Rectal smooth muscle tissue (tissue), 1 donor: ENCODE data around the gene IFI27L2.
"Not testable (repeated sequence)": the region's sequence is repeated elsewhere in the genome, so short reads cannot be mapped to it uniquely, and the experiment has no call there.

Source experiments
- H3K27ac ChIP-seq: one replicate; pipeline ENCODE4 v1.7.0; 2013; ENCODE audit warnings: low read depth, low read length, inconsistent platforms
- H3K27me3 ChIP-seq: one replicate; pipeline ENCODE4 v1.7.0; 2013; ENCODE audit warnings: low read length; ENCODE audit not compliant: control insufficient read depth, insufficient read depth
- H3K36me3 ChIP-seq: one replicate; pipeline ENCODE4 v1.7.0; 2013; ENCODE audit warnings: low read length; ENCODE audit not compliant: control insufficient read depth, insufficient read depth
- H3K4me1 ChIP-seq: one replicate; pipeline ENCODE4 v1.7.0; 2013; ENCODE audit warnings: low read length; ENCODE audit not compliant: control insufficient read depth, insufficient read depth
- H3K4me3 ChIP-seq: one replicate; pipeline ENCODE4 v1.7.0; 2013; ENCODE audit warnings: low read length
- H3K9ac ChIP-seq: one replicate; pipeline ENCODE4 v1.7.0; 2013; ENCODE audit warnings: low read length

The IFI27L2 gene

GRCh38 chr14:94164685-94165431, 35.5 kb upstream of the IFI27L2 start:
- Histone ChIP-seq H3K4me1 (no peaks in the 10 kb centered on the region), H3K4me3 (no peak overlapping the region), H3K9ac (no peak overlapping the region), H3K27me3 (no peaks in the 10 kb centered on the region), H3K27ac (no peak overlapping the region), H3K36me3 (no peaks in the 10 kb centered on the region)

DNA sequence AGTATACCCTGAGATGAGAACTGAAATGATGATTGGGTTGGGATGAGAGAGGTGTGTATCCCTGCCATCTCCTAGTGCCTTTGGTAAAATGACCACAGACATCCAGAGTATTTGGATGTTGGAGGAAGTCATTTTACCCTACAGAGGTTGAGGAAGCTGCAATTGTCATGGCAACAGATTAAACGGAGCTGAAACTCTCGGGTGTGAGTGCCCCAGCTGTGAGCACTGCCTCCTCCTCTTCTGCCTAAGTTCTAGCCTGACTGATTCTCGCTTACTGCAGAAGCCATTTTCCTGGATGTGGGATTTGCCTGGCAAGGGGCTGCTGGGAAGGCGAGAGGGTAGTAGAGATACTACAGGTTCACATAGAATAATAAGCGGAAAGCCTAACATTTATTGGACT, 34.4 kb upstream of the IFI27L2 start:
- Histone ChIP-seq H3K4me3 (no peak overlapping the region), H3K36me3 (no peaks in the 10 kb centered on the region), H3K4me1 (no peaks in the 10 kb centered on the region), H3K9ac (no peak overlapping the region), H3K27ac (no peak overlapping the region), H3K27me3 (no peaks in the 10 kb centered on the region)

GRCh38 chr14:94162466-94162865, 33.1 kb upstream of the IFI27L2 start:
- H3K4me3 ChIP-seq = no peak overlapping the region
- H3K36me3 ChIP-seq = no peaks in the 10 kb centered on the region
- no peaks in the 10 kb centered on the region for H3K4me1 ChIP-seq
- no peak overlapping the region for H3K27ac ChIP-seq
- H3K27me3 ChIP-seq = no peaks in the 10 kb centered on the region
- H3K9ac ChIP-seq = no peak overlapping the region

DNA sequence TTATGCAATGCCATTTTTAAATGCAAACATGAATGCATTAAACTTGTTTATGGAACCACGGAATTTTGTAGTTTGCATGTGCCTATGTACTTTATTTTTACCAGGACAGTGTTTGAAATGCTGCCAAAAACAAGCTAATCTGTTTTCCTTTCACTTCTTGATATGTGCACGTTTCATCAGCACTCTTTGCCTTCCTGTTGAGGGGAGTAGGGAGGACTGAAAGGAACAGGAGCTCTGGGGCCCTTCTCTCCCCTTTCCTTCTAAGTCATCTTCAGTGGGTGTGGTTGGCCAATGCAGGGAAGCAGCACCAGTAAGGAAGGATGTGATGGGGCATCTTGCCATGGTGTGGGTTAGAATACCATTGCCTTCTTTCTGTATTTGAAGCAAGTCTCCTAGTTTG, 32.6 kb upstream of the IFI27L2 start:
- H3K27me3 ChIP-seq = no peaks in the 10 kb centered on the region
- H3K36me3 ChIP-seq = no peaks in the 10 kb centered on the region
- no peak overlapping the region for H3K27ac ChIP-seq
- H3K4me1 ChIP-seq = no peaks in the 10 kb centered on the region
- no peak overlapping the region for H3K9ac ChIP-seq
- H3K4me3 ChIP-seq = no peak overlapping the region

DNA sequence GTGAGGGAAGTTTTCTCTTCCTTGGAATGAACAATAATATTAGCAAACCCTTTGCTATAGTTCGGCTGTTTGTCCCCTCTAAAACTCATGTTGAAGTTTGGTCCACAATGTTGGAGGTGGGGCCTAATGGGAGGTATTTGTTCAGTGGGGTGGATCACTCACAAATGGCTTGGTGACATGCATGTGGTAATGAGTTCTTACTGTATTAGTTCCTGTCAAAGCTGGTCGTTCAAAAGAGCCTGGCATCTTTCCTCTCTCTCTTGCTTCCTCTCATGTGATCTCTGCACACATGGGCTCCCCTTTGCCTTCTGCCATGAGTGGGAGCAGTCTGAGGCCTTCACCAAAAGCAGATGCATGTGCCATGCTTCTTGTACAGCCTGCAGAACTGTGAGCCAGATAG, 31.7 kb upstream of the IFI27L2 start:
- Histone ChIP-seq H3K9ac (no peak overlapping the region), H3K4me3 (no peak overlapping the region), H3K27me3 (no peaks in the 10 kb centered on the region), H3K27ac (no peak overlapping the region), H3K36me3 (no peaks in the 10 kb centered on the region), H3K4me1 (no peaks in the 10 kb centered on the region)

DNA sequence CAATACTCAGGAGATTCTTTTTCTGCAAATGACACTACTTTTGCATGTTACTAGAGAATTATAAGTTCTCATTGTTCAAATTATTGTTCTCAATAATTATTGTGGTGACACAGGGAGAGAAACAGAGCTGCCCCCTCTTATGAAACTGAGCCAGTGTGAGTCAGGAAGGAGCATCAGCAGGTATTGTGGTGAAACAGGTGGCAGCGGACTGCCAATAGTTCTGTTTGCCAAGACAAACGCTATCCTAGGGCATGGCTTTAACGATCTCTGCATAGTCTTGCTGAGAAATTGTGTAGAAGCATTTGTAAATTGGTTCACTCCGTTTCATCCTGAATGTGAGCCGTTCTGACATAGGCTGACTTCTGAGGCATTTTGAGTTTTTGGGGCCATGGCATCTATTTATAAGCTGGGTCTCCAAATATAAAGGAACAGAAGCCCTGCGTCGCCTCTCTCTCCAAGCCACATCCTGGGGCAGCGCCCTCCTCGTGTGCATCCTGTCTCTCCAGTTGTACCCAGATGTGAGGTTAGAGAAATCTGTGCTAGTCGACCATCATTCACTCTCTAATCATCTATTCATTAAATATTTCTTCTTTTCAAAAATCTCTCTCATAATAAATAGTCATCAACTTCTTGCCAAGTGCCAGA, 29.0 kb upstream of the IFI27L2 start:
- Histone ChIP-seq H3K4me1 (no peaks in the 10 kb centered on the region), H3K4me3 (no peak overlapping the region), H3K27me3 (no peaks in the 10 kb centered on the region), H3K9ac (no peak overlapping the region), H3K27ac (no peak overlapping the region), H3K36me3 (no peaks in the 10 kb centered on the region)

GRCh38 chr14:94157197-94157596, 27.8 kb upstream of the IFI27L2 start:
- Histone ChIP-seq H3K4me3 (no peak overlapping the region), H3K9ac (no peak overlapping the region), H3K36me3 (no peaks in the 10 kb centered on the region), H3K27me3 (no peaks in the 10 kb centered on the region), H3K27ac (no peak overlapping the region), H3K4me1 (no peaks in the 10 kb centered on the region)

DNA sequence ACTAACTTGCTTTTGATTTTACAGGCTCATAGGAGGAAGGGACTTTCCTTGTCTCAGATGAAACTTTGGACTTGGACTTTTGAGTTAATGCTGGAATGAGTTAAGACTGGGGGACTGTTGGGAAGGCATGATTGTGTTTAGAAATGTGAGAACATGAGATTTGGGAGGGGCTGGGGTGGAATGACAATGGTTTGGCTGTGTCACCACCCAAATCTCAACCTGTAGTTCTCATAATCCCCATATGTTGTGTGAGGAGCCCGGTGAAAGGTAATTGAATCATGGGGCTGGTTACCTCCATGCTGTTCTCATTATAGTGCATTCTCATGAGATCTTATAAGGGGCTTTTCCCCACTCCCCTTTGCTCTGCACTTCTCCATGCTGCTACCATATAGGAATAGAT, 26.7 kb upstream of the IFI27L2 start:
- not testable (repeated sequence) for H3K36me3 ChIP-seq, H3K27me3 ChIP-seq, H3K4me1 ChIP-seq, H3K27ac ChIP-seq, H3K9ac ChIP-seq, H3K4me3 ChIP-seq

GRCh38 chr14:94153750-94154342, 24.4 kb upstream of the IFI27L2 start:
- Histone ChIP-seq H3K4me1 (no peaks in the 10 kb centered on the region), H3K36me3 (no peaks in the 10 kb centered on the region), H3K4me3 (no peak overlapping the region), H3K27me3 (no peaks in the 10 kb centered on the region), H3K9ac (no peak overlapping the region), H3K27ac (no peak overlapping the region)

- Histone ChIP-seq H3K4me1 (no peaks in the 10 kb centered on the region), H3K4me3 (no peak overlapping the region), H3K9ac (no peak overlapping the region), H3K27me3 (no peaks in the 10 kb centered on the region), H3K27ac (no peak overlapping the region), H3K36me3 (no peaks in the 10 kb centered on the region)
These were observed 23.3 kb upstream of the IFI27L2 start for GRCh38 chr14:94152676-94153075.

DNA sequence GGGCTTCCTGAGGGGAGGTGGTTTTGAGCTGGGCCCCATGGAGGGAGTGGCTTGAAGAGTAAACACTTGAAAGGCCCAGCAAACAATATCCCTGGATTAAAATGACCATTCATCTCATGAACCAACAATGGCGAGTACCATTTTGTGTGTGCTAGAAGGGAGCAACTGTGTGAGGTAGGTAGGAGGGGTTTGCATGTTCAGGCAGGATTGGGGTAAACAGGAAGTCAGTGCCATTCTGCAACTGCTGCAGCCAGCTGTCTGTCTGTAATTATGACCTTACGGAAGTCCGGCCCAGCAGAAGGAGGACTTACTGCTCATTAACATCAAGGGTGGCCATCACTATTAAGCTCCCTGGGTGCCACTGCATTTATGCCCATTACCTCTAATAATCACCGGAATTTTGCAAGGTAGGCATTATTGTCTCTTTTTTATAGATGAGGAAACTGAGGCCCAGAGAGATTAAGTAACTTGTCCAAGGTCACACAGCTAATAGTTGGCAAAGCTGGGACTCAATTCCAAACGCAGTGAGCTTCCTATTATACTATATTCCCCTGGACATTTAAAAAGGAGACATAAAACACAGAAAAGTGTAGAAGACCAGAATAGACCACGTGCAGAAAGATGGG, 16.6 kb upstream of the IFI27L2 start:
- H3K27ac ChIP-seq = no peak overlapping the region
- no peak overlapping the region for H3K9ac ChIP-seq
- no peaks in the 10 kb centered on the region for H3K36me3 ChIP-seq
- H3K27me3 ChIP-seq = no peaks in the 10 kb centered on the region
- no peak overlapping the region for H3K4me3 ChIP-seq
- no peaks in the 10 kb centered on the region for H3K4me1 ChIP-seq

GRCh38 chr14:94144765-94145164, 15.4 kb upstream of the IFI27L2 start:
- H3K36me3 ChIP-seq = no peaks in the 10 kb centered on the region
- no peak overlapping the region for H3K4me3 ChIP-seq
- H3K9ac ChIP-seq = no peak overlapping the region
- H3K27ac ChIP-seq = no peak overlapping the region
- no peaks in the 10 kb centered on the region for H3K27me3 ChIP-seq
- H3K4me1 ChIP-seq = no peaks in the 10 kb centered on the region
